ENCODE data around the gene MSL3B.

MSL3B gene

GRCh38 chr2:233823731-233824121 lies 44.5 kb downstream of the MSL3B start:
- no peak overlapping the region for H3K4me3 ChIP-seq (IDR thresholded peaks at IDR 0.05; ENCODE audit: insufficient read depth, low read depth, low read length)
- no peak for TF ChIP-seq CTCF (conservative IDR thresholded peaks at IDR 0.05; ENCODE audit: low read depth, low read length)
- no peak overlapping the region for H2AFZ ChIP-seq (ENCODE audit: low read depth)
- H3K36me3 ChIP-seq (ENCODE audit: insufficient read depth), result no peaks in the 10 kb centered on the region
- no peaks in the 10 kb centered on the region for H3K4me1 ChIP-seq (ENCODE audit: low read depth, poor library complexity, severe bottlenecking)
- no peak overlapping the region for H3K27ac ChIP-seq
- no peaks in the 10 kb centered on the region for H3K27me3 ChIP-seq (ENCODE audit: insufficient read depth, low read depth)
- H4K20me1 ChIP-seq (ENCODE audit: insufficient read depth), result no peaks in the 10 kb centered on the region
- H3K4me2 ChIP-seq, result no peak overlapping the region
- H3K79me2 ChIP-seq (ENCODE audit: insufficient read depth, low read depth), result no peaks in the 10 kb centered on the region
- H3K9ac ChIP-seq, result no peak overlapping the region

GRCh38 chr2:233822781-233823730 lies 45.1 kb downstream of the MSL3B start:
- Histone ChIP-seq H2AFZ (ENCODE audit: low read depth) (no peak overlapping the region), H3K36me3 (ENCODE audit: insufficient read depth) (no peaks in the 10 kb centered on the region), H3K4me1 (ENCODE audit: low read depth, poor library complexity, severe bottlenecking) (no peaks in the 10 kb centered on the region), H3K79me2 (ENCODE audit: insufficient read depth, low read depth) (no peaks in the 10 kb centered on the region), H3K9ac (no peak overlapping the region), H3K27me3 (ENCODE audit: insufficient read depth, low read depth) (no peaks in the 10 kb centered on the region), H3K4me3 (IDR thresholded peaks at IDR 0.05; ENCODE audit: insufficient read depth, low read depth, low read length) (no peak overlapping the region), H3K27ac (no peak overlapping the region), H3K4me2 (no peak overlapping the region), H4K20me1 (ENCODE audit: insufficient read depth) (no peaks in the 10 kb centered on the region)
- TF ChIP-seq CTCF (conservative IDR thresholded peaks at IDR 0.05; ENCODE audit: low read depth, low read length), result no peak

GRCh38 chr2:233822101-233822771 lies 46.0 kb downstream of the MSL3B start:
- Histone ChIP-seq H3K9ac (no peak overlapping the region), H3K4me2 (no peak overlapping the region), H2AFZ (ENCODE audit: low read depth) (no peak overlapping the region), H3K4me1 (ENCODE audit: low read depth, poor library complexity, severe bottlenecking) (no peaks in the 10 kb centered on the region), H3K36me3 (ENCODE audit: insufficient read depth) (no peaks in the 10 kb centered on the region), H3K79me2 (ENCODE audit: insufficient read depth, low read depth) (no peaks in the 10 kb centered on the region), H4K20me1 (ENCODE audit: insufficient read depth) (no peaks in the 10 kb centered on the region), H3K27me3 (ENCODE audit: insufficient read depth, low read depth) (no peaks in the 10 kb centered on the region), H3K27ac (no peak overlapping the region), H3K4me3 (IDR thresholded peaks at IDR 0.05; ENCODE audit: insufficient read depth, low read depth, low read length) (no peak overlapping the region)
- TF ChIP-seq CTCF (conservative IDR thresholded peaks at IDR 0.05; ENCODE audit: low read depth, low read length), result no peak

DNA sequence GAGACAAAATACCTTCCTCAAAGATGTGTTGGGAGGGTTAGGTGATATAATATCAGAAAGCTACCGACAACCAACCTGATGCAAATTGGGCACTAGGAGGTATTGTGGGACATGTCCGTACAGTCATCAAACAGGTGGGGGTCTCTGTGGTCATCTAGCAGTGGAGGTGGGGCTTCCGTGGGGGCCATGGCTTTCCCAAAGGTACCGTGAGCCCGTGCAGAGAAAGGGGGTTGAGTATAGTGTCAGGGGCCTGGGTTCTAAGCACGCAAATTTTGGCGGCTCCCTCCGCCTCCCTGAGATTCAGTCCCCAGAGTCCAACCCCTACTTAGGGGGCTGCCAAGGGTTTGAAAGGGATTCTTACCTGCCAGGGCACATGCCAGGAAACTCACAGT lies 46.5 kb downstream of the MSL3B start:
- H3K9ac ChIP-seq, result no peak overlapping the region
- no peaks in the 10 kb centered on the region for H3K79me2 ChIP-seq (ENCODE audit: insufficient read depth, low read depth)
- H3K4me3 ChIP-seq (IDR thresholded peaks at IDR 0.05; ENCODE audit: insufficient read depth, low read depth, low read length), result no peak overlapping the region
- no peak overlapping the region for H2AFZ ChIP-seq (ENCODE audit: low read depth)
- H3K36me3 ChIP-seq (ENCODE audit: insufficient read depth), result no peaks in the 10 kb centered on the region
- no peaks in the 10 kb centered on the region for H4K20me1 ChIP-seq (ENCODE audit: insufficient read depth)
- no peak overlapping the region for H3K4me2 ChIP-seq
- H3K4me1 ChIP-seq (ENCODE audit: low read depth, poor library complexity, severe bottlenecking), result no peaks in the 10 kb centered on the region
- H3K27me3 ChIP-seq (ENCODE audit: insufficient read depth, low read depth), result no peaks in the 10 kb centered on the region
- no peak overlapping the region for H3K27ac ChIP-seq
- TF ChIP-seq CTCF (conservative IDR thresholded peaks at IDR 0.05; ENCODE audit: low read depth, low read length), result no peak
